HG03432 (cell line): ENCODE results near the gene SLC25A17.
"Not testable (repeated sequence)": the region's sequence is repeated elsewhere in the genome, so short reads cannot be mapped to it uniquely, and the experiment has no call there.

Experiments used
- ATAC-seq: cut with Tn5 transposase; IDR thresholded peaks from one replicate; pipeline ENCODE4 v1.9.1; 2021; ENCODE audit warnings: mild to moderate bottlenecking, moderate library complexity; ENCODE audit not compliant: unreplicated experiment

SLC25A17 gene

GRCh38 chr22:40723396-40723933 is 95.7 kb downstream of the SLC25A17 start:
- ATAC-seq, result no peak

- ATAC-seq, result no peak
Observed at GRCh38 chr22:40721266-40721665, 97.9 kb downstream of the SLC25A17 start.

GRCh38 chr22:40720538-40721256 is 98.4 kb downstream of the SLC25A17 start:
- ATAC-seq, result no peak

GRCh38 chr22:40720156-40720537 is 99.0 kb downstream of the SLC25A17 start:
- ATAC-seq, result not testable (repeated sequence)
